CD4-positive, alpha-beta T cell (primary cell): ENCODE data around the gene FUT7. TPM values are rescaled to one million over a fixed set of nuclear protein-coding genes. Genes with fewer than 3 reads are reported as not detected.

Source experiments
- ATAC-seq: fragments of 200-7000 bp; cut with Tn5 transposase; one replicate; pipeline ENCODE4 v1.10.0; 2022; ENCODE audit warnings: mild to moderate bottlenecking; ENCODE audit not compliant: poor library complexity
- CTCF ChIA-PET: fragments of 350-600 bp; sonication (Branson Sonifier 250); formaldehyde crosslinking; loops from one replicate; lab custom pipeline; 2021; ENCODE audit warnings: antibody characterized with exemption, inconsistent platforms; lab: Charles Lee
- POLR2A ChIA-PET: fragments of 350-600 bp; sonication (Branson Sonifier 250); formaldehyde crosslinking; loops from one replicate; lab custom pipeline; 2021; ENCODE audit warnings: antibody characterized with exemption, inconsistent platforms; lab: Charles Lee
- DNase-seq, 14 experiments: peaks; one replicate each; pipeline ENCODE4 v3.0.0-alpha.2; 2013 to 2020; ENCODE audit warnings: mixed read lengths in 2 of 14
- H3K27ac ChIP-seq, 2 donors: one replicate each; pipeline versions ENCODE4 v1.5.1 to v1.7.0; 2013; ENCODE audit warnings: low read length in 2 of 2, low read depth in 1 of 2, mild to moderate bottlenecking in 1 of 2
- H3K27me3 ChIP-seq, 2 experiments: 1 replicate in 1 of 2; 2 replicates in 1 of 2; pipeline versions ENCODE4 v1.6.1 to v1.7.0; 2013; ENCODE audit warnings: low read length in 2 of 2, control low read depth in 1 of 2, mild to moderate bottlenecking in 1 of 2, moderate library complexity in 1 of 2; ENCODE audit not compliant: insufficient read depth in 2 of 2, control insufficient read depth in 1 of 2
- H3K36me3 ChIP-seq: one replicate; pipeline ENCODE4 v1.6.1; 2013; ENCODE audit warnings: low read length, control low read depth; ENCODE audit not compliant: insufficient read depth
- H3K4me1 ChIP-seq: one replicate; pipeline ENCODE4 v1.6.1; 2013; ENCODE audit warnings: low read length, control low read depth; ENCODE audit not compliant: insufficient read depth
- H3K4me3 ChIP-seq: one replicate; pipeline ENCODE4 v1.5.1; 2013; ENCODE audit warnings: mild to moderate bottlenecking, low read length, moderate library complexity
- H3K9me3 ChIP-seq, 2 experiments: 1 replicate in 1 of 2; 2 replicates in 1 of 2; pipeline versions ENCODE4 v1.6.1 to v1.7.0; 2013; ENCODE audit warnings: low read length in 2 of 2, mild to moderate bottlenecking in 2 of 2, control low read depth in 1 of 2, moderate library complexity in 1 of 2; ENCODE audit not compliant: control insufficient read depth in 1 of 2, insufficient read depth in 1 of 2
- H3K27ac Mint-ChIP-seq: one replicate; pipeline ENCODE4 v1.8.0; 2020; ENCODE audit warnings: mixed read lengths
- H3K27me3 Mint-ChIP-seq: one replicate; pipeline ENCODE4 v1.8.0; 2021; ENCODE audit warnings: mixed read lengths
- H3K36me3 Mint-ChIP-seq: one replicate; pipeline ENCODE4 v1.8.0; 2021; ENCODE audit warnings: low read depth, mixed read lengths
- H3K4me1 Mint-ChIP-seq: one replicate; pipeline ENCODE4 v1.8.0; 2021; ENCODE audit warnings: low read depth, mixed read lengths
- H3K4me3 Mint-ChIP-seq: one replicate; pipeline ENCODE4 v1.8.0; 2020; ENCODE audit warnings: mild to moderate bottlenecking, mixed read lengths
- H3K9me3 Mint-ChIP-seq: one replicate; pipeline ENCODE4 v1.8.0; 2020; ENCODE audit warnings: mixed read lengths
- CTCF ChIP-seq: fragments of 200-600 bp; IDR thresholded peaks from one replicate; pipeline ENCODE4 v1.8.0; 2022; ENCODE audit warnings: antibody characterized with exemption, mild to moderate bottlenecking
- intact Hi-C, 2 experiments: fragments of 100-400 bp; cut with DNase I in 1 of 2; cut with micrococcal nuclease in 1 of 2; formaldehyde crosslinking; loops; one replicate each; pipeline versions ENCODE4 v1.15.1 to v1.9.0; 2023 to 2025; cut with DNase I, micrococcal nuclease
- total RNA-seq, 174 experiments: library from RNA in 2 of 174; stranded (reverse) in 2 of 174; gene quantifications; one replicate each; pipeline ENCODE4 v1.2.3 and lab custom pipeline; 2021 to 2026

FUT7 gene
- total RNA-seq, 2 experiments from 2014 or later: 1.7 to 1.8 TPM

- no peaks in the 10 kb centered on the region for H3K36me3 ChIP-seq
- no peaks in the 10 kb centered on the region for H3K36me3 Mint-ChIP-seq
- H3K27me3 ChIP-seq: peaks cover 42 to 44% of the 10 kb centered on the region in 2 experiments
- intact Hi-C loops: no loop called here
- H3K4me3 Mint-ChIP-seq: no peak within 1 kb of the TSS
- no peak within 1 kb of the TSS for H3K27ac ChIP-seq
- H3K4me3 ChIP-seq: no peak within 1 kb of the TSS
- DNase-seq (peak in 6 of 14 experiments; percentile 40 to 69 (median 62)), ATAC-seq (peak; percentile 67)
- H3K9me3 ChIP-seq: peaks cover 0 to 34% of the 10 kb centered on the region in 2 experiments
- H3K27ac Mint-ChIP-seq: no peak within 1 kb of the TSS
- POLR2A ChIA-PET: interaction anchor here (0.6 kb wide), 1 partner anchor 122 kb away, joined by 3 read pairs; no protein-coding TSS in a partner anchor
- peaks cover 29% of the 10 kb centered on the region for H3K27me3 Mint-ChIP-seq
- CTCF ChIA-PET: no interaction called here
- H3K9me3 Mint-ChIP-seq: no peaks in the 10 kb centered on the region
- peaks cover 26% of the 10 kb centered on the region for H3K4me1 ChIP-seq
- H3K4me1 Mint-ChIP-seq: no peaks in the 10 kb centered on the region
- no peak for TF ChIP-seq CTCF
Observed at GRCh38 chr9:137053944-137054931, 22.4 kb upstream of the FUT7 start, which contains the start of gene ENTPD2. Gene ENTPD2, minus strand, starts transcription at chr9:137054061. Its CDS starts 64 bp downstream, at chr9:137053997.

DNA sequence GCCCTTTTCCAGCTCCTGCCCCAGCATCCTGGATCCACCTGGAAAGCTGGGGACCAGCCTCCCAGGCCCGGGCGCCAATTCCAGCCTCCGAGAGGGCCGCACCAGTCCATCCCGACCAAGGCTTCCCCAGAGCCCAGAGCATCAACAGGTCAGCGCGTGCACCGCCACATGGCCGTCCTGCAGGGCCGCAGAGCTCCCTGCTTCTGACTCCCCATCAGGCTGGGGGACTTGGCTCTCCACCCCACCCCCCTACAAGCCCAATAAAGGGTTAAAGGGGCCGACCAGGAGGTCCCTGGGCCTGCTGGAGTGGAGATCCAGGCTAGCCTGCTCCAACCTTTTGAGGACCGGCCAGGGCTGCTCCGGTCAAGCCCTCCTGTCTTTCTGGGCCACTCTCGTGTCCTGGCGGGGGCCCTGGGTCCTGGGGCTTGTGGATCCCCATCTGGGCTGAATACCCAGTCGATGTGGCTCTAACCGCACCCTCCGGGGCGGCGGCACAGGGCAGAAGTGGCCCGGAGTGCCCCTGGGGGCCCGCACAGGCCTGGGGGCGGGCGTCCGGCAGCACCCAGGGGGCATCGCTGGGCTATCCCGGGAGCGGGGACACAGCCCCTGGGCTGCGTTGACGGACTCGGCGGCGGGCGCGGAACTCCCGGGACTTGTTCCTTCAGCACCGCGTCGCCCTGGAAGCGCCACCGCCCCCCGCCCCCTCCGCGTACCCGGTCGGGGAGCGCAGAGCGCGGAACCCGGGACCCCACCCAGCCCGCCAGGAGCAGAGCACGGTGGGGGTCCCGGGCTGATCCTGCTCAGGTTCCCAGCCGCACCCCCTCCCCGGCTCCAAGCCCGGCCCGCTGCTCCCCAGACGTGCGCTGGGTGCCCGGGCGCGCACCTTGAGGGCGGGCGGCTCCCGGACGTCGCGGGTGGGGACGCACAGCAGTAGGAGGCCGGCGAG lies 21.4 kb upstream of the FUT7 start:
- Histone ChIP-seq H3K27ac (no peak overlapping the region), H3K9me3 (peaks cover 0 to 37% of the 10 kb centered on the region in 2 experiments), H3K4me3 (no peak overlapping the region), H3K27me3 (peaks cover 48 to 53% of the 10 kb centered on the region in 2 experiments), H3K4me1 (peaks cover 28% of the 10 kb centered on the region), H3K36me3 (no peaks in the 10 kb centered on the region)
- ChIA-PET CTCF (no interaction called here), POLR2A (interaction anchor here (0.6 kb wide), 1 partner anchor 121 kb away, joined by 3 read pairs; no protein-coding TSS in a partner anchor)
- H3K4me1 Mint-ChIP-seq: no peaks in the 10 kb centered on the region
- H3K9me3 Mint-ChIP-seq: no peaks in the 10 kb centered on the region
- no peak overlapping the region for H3K27ac Mint-ChIP-seq
- DNase-seq (no peak), ATAC-seq (peak; percentile 31)
- intact Hi-C loops: no loop called here
- H3K36me3 Mint-ChIP-seq: no peaks in the 10 kb centered on the region
- TF ChIP-seq CTCF: no peak
- no peak overlapping the region for H3K4me3 Mint-ChIP-seq
- H3K27me3 Mint-ChIP-seq: peaks cover 29% of the 10 kb centered on the region

- Histone ChIP-seq H3K4me3 (no peak overlapping the region), H3K9me3 (peaks cover 0 to 47% of the 10 kb centered on the region in 2 experiments), H3K36me3 (no peaks in the 10 kb centered on the region), H3K27ac (no peak overlapping the region), H3K27me3 (peaks cover 58 to 63% of the 10 kb centered on the region in 2 experiments), H3K4me1 (peaks cover 28% of the 10 kb centered on the region)
- no peak for ATAC-seq
- Mint-ChIP-seq H3K9me3 (no peaks in the 10 kb centered on the region), H3K36me3 (no peaks in the 10 kb centered on the region), H3K4me3 (no peak overlapping the region), H3K4me1 (no peaks in the 10 kb centered on the region), H3K27me3 (peaks cover 38% of the 10 kb centered on the region), H3K27ac (no peak overlapping the region)
- CTCF ChIA-PET: no interaction called here
- POLR2A ChIA-PET: no interaction called here
- intact Hi-C loops: no loop called here
- no peak for DNase-seq
- no peak for TF ChIP-seq CTCF
Observed at GRCh38 chr9:137052293-137052692, 20.4 kb upstream of the FUT7 start.
